GM12891 (cell line): ENCODE results near the gene TMEM14B.

ENCODE experiments used
- POLR2A ChIP-seq: IDR thresholded peaks from 2 replicates; pipeline ENCODE4 v1.6.1; 2011; ENCODE audit warnings: low read depth, low read length, control low read depth
- POLR2AphosphoS5 ChIP-seq: IDR thresholded peaks from 2 replicates; pipeline ENCODE4 v1.6.1; 2011; ENCODE audit warnings: low read depth, low read length, control low read depth
- SPI1 ChIP-seq: IDR thresholded peaks from 2 replicates; pipeline ENCODE4 v1.6.1; 2011; ENCODE audit warnings: low read depth, low read length, control low read depth
- TAF1 ChIP-seq: IDR thresholded peaks from 2 replicates; pipeline ENCODE4 v1.6.1; 2011; ENCODE audit warnings: low read depth, low read length, control low read depth

DNA sequence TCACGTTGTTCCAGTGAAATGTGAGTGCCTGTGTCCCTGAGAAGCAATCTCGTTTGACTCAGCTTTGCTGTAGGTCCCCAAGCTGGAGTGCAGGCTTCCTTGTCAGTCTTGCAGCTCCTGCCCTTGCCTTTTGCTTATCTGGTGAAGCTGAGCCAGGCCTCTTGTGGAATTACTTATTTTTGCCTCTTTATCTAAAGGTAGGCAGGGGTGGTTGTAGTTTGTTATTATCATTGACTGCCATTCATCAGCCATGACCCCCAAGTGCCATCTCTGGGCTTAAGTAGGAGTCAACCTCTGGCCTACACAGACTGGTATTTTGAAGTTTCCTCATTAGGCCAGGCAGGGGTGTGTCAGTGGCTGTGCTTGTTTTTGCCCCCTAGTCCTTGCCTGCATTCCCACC, 2.1 kb downstream of the TMEM14B start:
- TF ChIP-seq POLR2AphosphoS5 (no peak), POLR2A (no peak), TAF1 (no peak), SPI1 (no peak)
